Measurements from ENCODE around the gene XXYLT1. TPM values are rescaled to one million over a fixed set of nuclear protein-coding genes. Genes with fewer than 3 reads are reported as not detected.

XXYLT1 gene
- total RNA-seq, 1 experiment from 2014 or later = 7.3 TPM

GRCh38 chr3:195207056-195207455 lies 63.9 kb downstream of the XXYLT1 start:
- DNase-seq = no peak
- H3K4me3 ChIP-seq (ENCODE audit: low read length) = no peak overlapping the region
- H3K9me3 ChIP-seq (ENCODE audit: low read length) = no peaks in the 10 kb centered on the region
- H3K27ac ChIP-seq (ENCODE audit: low read length) = no peak overlapping the region
- H3K27me3 ChIP-seq (ENCODE audit: low read length) = no peaks in the 10 kb centered on the region
- H3K9me2 ChIP-seq (replicated peaks; ENCODE audit: insufficient read depth, low read length) = no peaks in the 10 kb centered on the region
- H3K4me1 ChIP-seq (ENCODE audit: low read length) = no peaks in the 10 kb centered on the region
- no peaks in the 10 kb centered on the region for H3K79me2 ChIP-seq (ENCODE audit: low read length)
- peaks cover 66% of the 10 kb centered on the region for H4K20me1 ChIP-seq (ENCODE audit: insufficient read depth, low read depth, low read length)
- H3K9ac ChIP-seq (ENCODE audit: low read length) = no peak overlapping the region
- H3K36me3 ChIP-seq (ENCODE audit: insufficient read depth, low read length) = no peaks in the 10 kb centered on the region
- H2AFZ ChIP-seq (ENCODE audit: low read length) = no peak overlapping the region
- no peak overlapping the region for H3K4me2 ChIP-seq (ENCODE audit: low read depth, low read length, poor library complexity, severe bottlenecking)

- peaks cover 67% of the 10 kb centered on the region for H4K20me1 ChIP-seq (ENCODE audit: insufficient read depth, low read depth, low read length)
- H3K9ac ChIP-seq (ENCODE audit: low read length) = no peak overlapping the region
- no peak overlapping the region for H2AFZ ChIP-seq (ENCODE audit: low read length)
- H3K4me1 ChIP-seq (ENCODE audit: low read length) = no peaks in the 10 kb centered on the region
- H3K36me3 ChIP-seq (ENCODE audit: insufficient read depth, low read length) = no peaks in the 10 kb centered on the region
- no peak for DNase-seq
- no peaks in the 10 kb centered on the region for H3K9me2 ChIP-seq (replicated peaks; ENCODE audit: insufficient read depth, low read length)
- no peaks in the 10 kb centered on the region for H3K79me2 ChIP-seq (ENCODE audit: low read length)
- H3K27ac ChIP-seq (ENCODE audit: low read length) = no peak overlapping the region
- H3K9me3 ChIP-seq (ENCODE audit: low read length) = no peaks in the 10 kb centered on the region
- no peak overlapping the region for H3K4me3 ChIP-seq (ENCODE audit: low read length)
- H3K27me3 ChIP-seq (ENCODE audit: low read length) = no peaks in the 10 kb centered on the region
- no peak overlapping the region for H3K4me2 ChIP-seq (ENCODE audit: low read depth, low read length, poor library complexity, severe bottlenecking)
Observed at GRCh38 chr3:195204360-195205163, 66.4 kb downstream of the XXYLT1 start.

GRCh38 chr3:195203606-195204005 lies 67.4 kb downstream of the XXYLT1 start:
- Histone ChIP-seq H3K27ac (ENCODE audit: low read length) (no peak overlapping the region), H3K27me3 (ENCODE audit: low read length) (no peaks in the 10 kb centered on the region), H3K4me2 (ENCODE audit: low read depth, low read length, poor library complexity, severe bottlenecking) (no peak overlapping the region), H3K4me3 (ENCODE audit: low read length) (no peak overlapping the region), H4K20me1 (ENCODE audit: insufficient read depth, low read depth, low read length) (peaks cover 66% of the 10 kb centered on the region), H3K36me3 (ENCODE audit: insufficient read depth, low read length) (no peaks in the 10 kb centered on the region), H2AFZ (ENCODE audit: low read length) (no peak overlapping the region), H3K9me2 (replicated peaks; ENCODE audit: insufficient read depth, low read length) (no peaks in the 10 kb centered on the region), H3K4me1 (ENCODE audit: low read length) (0 out of 2 replicates have a peak, but pooled peaks cover under 1% of the 10 kb centered on the region), H3K9me3 (ENCODE audit: low read length) (no peaks in the 10 kb centered on the region), H3K9ac (ENCODE audit: low read length) (no peak overlapping the region), H3K79me2 (ENCODE audit: low read length) (no peaks in the 10 kb centered on the region)
- DNase-seq = no peak

GRCh38 chr3:195201295-195201694 lies 69.7 kb downstream of the XXYLT1 start:
- Histone ChIP-seq H3K9me3 (ENCODE audit: low read length) (no peaks in the 10 kb centered on the region), H2AFZ (ENCODE audit: low read length) (no peak overlapping the region), H3K9ac (ENCODE audit: low read length) (no peak overlapping the region), H3K27me3 (ENCODE audit: low read length) (no peaks in the 10 kb centered on the region), H3K9me2 (replicated peaks; ENCODE audit: insufficient read depth, low read length) (no peaks in the 10 kb centered on the region), H3K27ac (ENCODE audit: low read length) (no peak overlapping the region), H3K4me1 (ENCODE audit: low read length) (peaks cover 8% of the 10 kb centered on the region), H4K20me1 (ENCODE audit: insufficient read depth, low read depth, low read length) (peaks cover 66% of the 10 kb centered on the region), H3K79me2 (ENCODE audit: low read length) (no peaks in the 10 kb centered on the region), H3K4me3 (ENCODE audit: low read length) (no peak overlapping the region), H3K4me2 (ENCODE audit: low read depth, low read length, poor library complexity, severe bottlenecking) (no peak overlapping the region), H3K36me3 (ENCODE audit: insufficient read depth, low read length) (no peaks in the 10 kb centered on the region)
- no peak for DNase-seq

- Histone ChIP-seq H3K27ac (ENCODE audit: low read length) (no peak overlapping the region), H4K20me1 (ENCODE audit: insufficient read depth, low read depth, low read length) (peaks cover 72% of the 10 kb centered on the region), H3K27me3 (ENCODE audit: low read length) (no peaks in the 10 kb centered on the region), H3K9me2 (replicated peaks; ENCODE audit: insufficient read depth, low read length) (no peaks in the 10 kb centered on the region), H3K9me3 (ENCODE audit: low read length) (no peaks in the 10 kb centered on the region), H3K9ac (ENCODE audit: low read length) (no peak overlapping the region), H3K36me3 (ENCODE audit: insufficient read depth, low read length) (no peaks in the 10 kb centered on the region), H2AFZ (ENCODE audit: low read length) (no peak overlapping the region), H3K4me2 (ENCODE audit: low read depth, low read length, poor library complexity, severe bottlenecking) (no peak overlapping the region), H3K79me2 (ENCODE audit: low read length) (no peaks in the 10 kb centered on the region), H3K4me1 (ENCODE audit: low read length) (peaks cover 8% of the 10 kb centered on the region), H3K4me3 (ENCODE audit: low read length) (no peak overlapping the region)
- DNase-seq = no peak
Observed at GRCh38 chr3:195200010-195200822, 70.7 kb downstream of the XXYLT1 start.

GRCh38 chr3:195198426-195199346 lies 72.3 kb downstream of the XXYLT1 start:
- H3K9me2 ChIP-seq (replicated peaks; ENCODE audit: insufficient read depth, low read length) = no peaks in the 10 kb centered on the region
- no peaks in the 10 kb centered on the region for H3K36me3 ChIP-seq (ENCODE audit: insufficient read depth, low read length)
- peaks cover 69% of the 10 kb centered on the region for H4K20me1 ChIP-seq (ENCODE audit: insufficient read depth, low read depth, low read length)
- no peaks in the 10 kb centered on the region for H3K79me2 ChIP-seq (ENCODE audit: low read length)
- peaks cover 8% of the 10 kb centered on the region for H3K4me1 ChIP-seq (ENCODE audit: low read length)
- H3K27ac ChIP-seq (ENCODE audit: low read length) = no peak overlapping the region
- H3K4me3 ChIP-seq (ENCODE audit: low read length) = no peak overlapping the region
- H3K9ac ChIP-seq (ENCODE audit: low read length) = no peak overlapping the region
- no peak overlapping the region for H3K4me2 ChIP-seq (ENCODE audit: low read depth, low read length, poor library complexity, severe bottlenecking)
- DNase-seq = no peak
- H3K9me3 ChIP-seq (ENCODE audit: low read length) = no peaks in the 10 kb centered on the region
- H3K27me3 ChIP-seq (ENCODE audit: low read length) = no peaks in the 10 kb centered on the region
- no peak overlapping the region for H2AFZ ChIP-seq (ENCODE audit: low read length)

- Histone ChIP-seq H3K9ac (ENCODE audit: low read length) (no peak overlapping the region), H3K27me3 (ENCODE audit: low read length) (no peaks in the 10 kb centered on the region), H3K4me3 (ENCODE audit: low read length) (no peak overlapping the region), H4K20me1 (ENCODE audit: insufficient read depth, low read depth, low read length) (peaks cover 68% of the 10 kb centered on the region), H3K27ac (ENCODE audit: low read length) (no peak overlapping the region), H3K36me3 (ENCODE audit: insufficient read depth, low read length) (no peaks in the 10 kb centered on the region), H3K79me2 (ENCODE audit: low read length) (no peaks in the 10 kb centered on the region), H3K4me2 (ENCODE audit: low read depth, low read length, poor library complexity, severe bottlenecking) (no peak overlapping the region), H2AFZ (ENCODE audit: low read length) (no peak overlapping the region), H3K4me1 (ENCODE audit: low read length) (peaks cover 8% of the 10 kb centered on the region), H3K9me2 (replicated peaks; ENCODE audit: insufficient read depth, low read length) (no peaks in the 10 kb centered on the region), H3K9me3 (ENCODE audit: low read length) (no peaks in the 10 kb centered on the region)
- DNase-seq = no peak
Observed at GRCh38 chr3:195197765-195198425, 73.1 kb downstream of the XXYLT1 start.
